HG03095 (cell line): ENCODE measurements around the gene OPTC.
"Not testable (repeated sequence)": the region's sequence is repeated elsewhere in the genome, so short reads cannot be mapped to it uniquely, and the experiment has no call there.

ENCODE experiments used
- ATAC-seq: cut with Tn5 transposase; IDR thresholded peaks from one replicate; pipeline ENCODE4 v1.9.1; 2021; ENCODE audit warnings: moderate library complexity; ENCODE audit not compliant: unreplicated experiment

Gene OPTC, protein sequence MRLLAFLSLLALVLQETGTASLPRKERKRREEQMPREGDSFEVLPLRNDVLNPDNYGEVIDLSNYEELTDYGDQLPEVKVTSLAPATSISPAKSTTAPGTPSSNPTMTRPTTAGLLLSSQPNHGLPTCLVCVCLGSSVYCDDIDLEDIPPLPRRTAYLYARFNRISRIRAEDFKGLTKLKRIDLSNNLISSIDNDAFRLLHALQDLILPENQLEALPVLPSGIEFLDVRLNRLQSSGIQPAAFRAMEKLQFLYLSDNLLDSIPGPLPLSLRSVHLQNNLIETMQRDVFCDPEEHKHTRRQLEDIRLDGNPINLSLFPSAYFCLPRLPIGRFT

DNA sequence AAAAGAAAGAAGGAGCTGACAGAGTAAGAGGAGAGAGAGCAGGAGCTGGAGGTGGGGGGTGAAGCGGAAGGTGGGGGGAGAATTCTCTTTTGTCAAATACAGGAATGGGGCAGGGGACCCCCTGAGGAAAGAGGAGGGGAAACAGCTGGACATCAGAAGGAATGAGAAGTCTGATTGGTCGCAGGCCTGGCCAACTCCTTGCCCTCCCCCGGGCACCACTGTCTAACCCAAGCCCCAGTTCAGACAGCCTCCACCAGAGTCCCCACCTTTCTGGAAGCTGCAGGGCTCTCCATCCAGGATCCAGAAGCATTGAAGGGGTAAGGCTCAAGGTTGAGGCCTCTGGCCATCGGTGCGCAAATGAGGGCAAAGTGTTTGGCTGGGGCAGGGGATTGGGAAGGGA, at the start of gene OPTC:
OPTC (plus strand) TSS at position 253 of the 400 bp plus-strand sequence. CDS start 1,853 bp downstream, outside the sequence.
- ATAC-seq = no peak

DNA sequence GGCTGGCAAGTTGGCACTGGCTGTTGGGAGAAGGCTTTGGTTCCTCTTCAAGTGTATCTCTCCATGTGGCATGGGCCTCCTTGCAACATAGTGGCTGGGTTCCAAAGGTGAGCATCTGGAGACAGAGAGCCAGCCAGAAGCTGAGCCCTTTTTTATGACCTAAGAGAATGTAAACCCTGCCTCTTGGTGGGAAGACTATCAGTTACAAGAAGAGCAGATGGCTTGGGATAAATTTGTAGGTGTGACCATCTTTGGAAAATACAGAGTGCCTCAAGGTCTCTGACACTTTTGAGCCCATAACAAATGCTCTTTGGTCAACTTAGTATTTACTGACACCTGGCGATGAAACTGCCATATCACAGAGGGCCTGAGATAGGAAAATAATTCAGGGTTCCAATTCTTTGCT, 49.8 kb upstream of the OPTC start:
- ATAC-seq = no peak

DNA sequence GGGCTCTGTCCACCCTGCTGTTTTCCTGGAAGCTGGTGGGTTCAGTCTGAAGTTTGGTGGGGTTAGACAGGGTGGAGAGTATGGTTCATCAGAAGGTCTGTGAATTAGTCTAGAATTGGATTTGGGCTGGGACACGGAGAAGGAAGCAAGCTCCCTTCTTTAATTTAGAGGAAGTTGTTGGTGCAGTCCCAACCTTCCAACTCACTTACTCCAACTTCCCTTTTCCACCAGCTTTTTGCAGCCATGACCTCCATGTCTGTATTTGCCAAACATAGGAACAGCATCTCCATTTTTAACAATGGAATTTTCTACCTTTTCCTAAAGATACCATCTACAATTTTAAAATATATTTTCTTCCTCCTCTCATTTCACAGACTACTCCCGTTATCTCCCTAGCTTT, 46.8 kb upstream of the OPTC start:
- no peak for ATAC-seq

DNA sequence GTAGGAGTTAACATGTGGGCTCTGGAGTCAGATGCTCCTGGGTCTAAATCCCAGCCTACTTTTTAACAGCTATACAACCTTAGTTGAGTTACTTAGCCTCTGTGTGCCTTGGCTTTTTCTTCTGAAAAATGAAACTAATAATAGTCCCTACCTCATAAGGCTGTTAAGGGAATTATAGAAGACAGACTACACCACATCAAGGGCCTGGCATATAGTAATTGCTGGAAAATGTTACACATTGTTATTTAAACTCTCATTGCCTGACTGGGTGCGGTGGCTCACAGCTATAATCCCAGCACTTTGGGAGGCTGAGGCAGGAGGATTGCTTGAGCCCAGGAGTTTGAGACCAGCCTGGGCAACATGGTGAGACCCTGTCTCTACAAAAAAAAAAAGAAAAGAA, 46.4 kb upstream of the OPTC start:
- not testable (repeated sequence) for ATAC-seq

DNA sequence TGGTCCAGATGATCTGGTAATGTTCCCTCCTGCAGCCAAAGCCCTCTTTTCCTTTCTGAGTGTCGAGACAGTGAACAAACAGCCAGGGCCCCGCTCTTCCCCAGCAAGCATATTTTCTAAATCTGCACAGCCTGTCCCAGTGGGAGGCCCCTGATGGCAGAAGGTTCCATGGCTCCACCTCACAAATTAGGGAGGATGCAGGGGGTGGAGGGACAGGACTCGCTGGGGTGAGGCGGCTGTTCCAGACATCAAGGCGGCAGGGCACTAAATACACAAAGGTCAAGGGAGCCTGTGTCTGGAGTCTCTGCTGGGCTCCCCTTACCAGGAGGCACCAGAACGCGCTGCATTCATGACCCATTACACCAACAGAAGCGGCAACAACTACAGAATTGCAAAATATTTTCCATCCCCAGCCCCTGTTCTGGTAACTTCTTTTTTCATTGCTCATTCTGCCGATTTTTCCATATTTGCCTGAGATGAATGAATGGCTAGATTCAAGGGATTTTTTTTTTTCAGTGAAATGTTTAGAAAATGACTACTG, 45.4 kb upstream of the OPTC start:
- ATAC-seq = no peak

DNA sequence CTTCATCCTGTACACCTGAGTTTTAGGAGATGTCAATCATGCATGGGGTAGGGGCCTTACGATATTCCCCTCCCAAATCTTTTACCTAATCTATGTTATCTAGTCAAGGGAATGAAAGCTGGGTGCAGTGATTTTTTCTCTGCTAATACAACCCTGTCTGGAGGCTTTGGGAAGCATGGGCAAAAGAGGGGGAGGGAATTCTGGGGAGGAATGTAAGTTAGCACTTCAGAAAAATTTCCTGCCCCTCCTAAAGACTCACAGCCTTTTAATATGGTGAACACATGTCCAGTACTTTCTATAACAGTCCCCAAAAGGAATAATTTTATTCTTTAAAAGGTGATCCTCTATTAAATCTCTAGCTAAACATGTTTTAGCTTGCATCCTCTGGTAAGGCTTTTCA, 44.0 kb upstream of the OPTC start:
- ATAC-seq = no peak

DNA sequence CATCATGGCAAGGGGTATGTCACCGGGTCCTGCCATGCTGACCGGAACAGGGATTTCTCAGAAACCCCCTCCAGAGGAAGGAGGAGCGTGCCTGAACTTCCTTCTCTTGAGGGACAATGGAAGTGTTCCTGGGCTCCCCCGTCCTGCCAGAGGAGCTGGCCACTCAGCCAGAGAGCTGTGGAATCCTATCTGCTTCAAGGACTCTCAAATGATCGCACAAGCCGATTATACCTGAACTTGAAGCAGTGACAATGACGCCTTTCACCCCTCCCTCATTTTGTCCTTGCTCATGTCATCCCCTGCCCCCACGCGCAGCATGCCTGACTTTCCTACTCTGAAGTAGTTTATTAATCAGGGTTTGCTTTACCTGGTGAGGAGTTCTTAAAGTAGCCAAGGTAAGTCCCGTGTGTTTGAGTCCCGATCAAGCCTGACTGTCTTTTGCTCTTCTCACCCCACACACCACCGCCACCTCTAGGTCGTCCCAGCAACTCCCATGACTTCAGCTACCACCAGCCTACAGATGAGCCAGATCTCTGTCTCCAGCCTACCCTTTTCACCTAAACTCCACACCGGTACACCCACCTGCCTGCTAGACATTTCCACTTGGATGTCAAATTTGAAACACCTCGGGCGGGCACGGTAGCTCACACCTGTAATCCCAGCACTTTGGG, 43.3 kb upstream of the OPTC start:
- ATAC-seq = no peak

DNA sequence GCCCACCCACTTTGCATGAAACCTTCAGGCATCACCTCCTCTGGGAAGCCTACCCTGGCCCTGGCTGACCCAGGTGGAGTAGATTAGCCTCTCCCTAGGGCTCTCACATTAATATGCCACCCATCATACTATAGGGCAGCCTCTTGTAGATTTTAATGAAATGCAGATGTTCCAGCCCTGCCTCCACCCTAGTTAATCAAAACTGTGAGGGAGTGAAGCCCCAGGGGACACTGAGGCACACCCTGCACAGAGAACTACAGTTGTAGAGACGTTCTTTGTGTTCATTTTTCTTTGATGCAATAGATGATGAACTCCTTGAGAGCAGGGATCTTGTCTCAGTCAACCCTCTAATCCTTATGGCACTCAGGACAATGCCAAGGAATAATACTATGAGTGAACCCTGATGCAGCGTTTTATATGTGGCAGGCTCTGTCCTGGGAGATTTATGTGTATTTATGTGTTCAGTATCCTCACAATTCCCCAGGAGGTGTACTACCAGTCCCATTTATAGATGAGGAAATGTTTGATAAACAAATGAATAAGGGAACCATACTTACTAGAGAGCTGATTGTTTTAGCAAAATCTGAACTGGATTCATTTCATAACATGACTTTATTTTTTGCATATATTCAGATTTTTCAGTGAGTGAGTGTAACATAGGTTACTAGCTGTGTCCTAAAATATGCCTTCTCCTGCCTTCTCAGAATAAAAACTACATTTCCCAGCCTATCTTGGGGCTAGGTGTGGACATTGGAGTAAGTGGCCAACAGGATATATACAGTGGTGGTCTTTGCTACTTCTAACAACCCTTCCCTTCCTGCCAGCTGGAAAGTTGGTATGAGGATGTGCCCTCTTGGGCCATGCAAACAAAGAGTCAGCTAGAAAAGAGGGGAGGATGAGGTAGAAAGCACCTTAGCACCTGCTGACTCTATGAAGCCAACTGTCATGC, 41.8 kb upstream of the OPTC start:
- ATAC-seq = no peak

DNA sequence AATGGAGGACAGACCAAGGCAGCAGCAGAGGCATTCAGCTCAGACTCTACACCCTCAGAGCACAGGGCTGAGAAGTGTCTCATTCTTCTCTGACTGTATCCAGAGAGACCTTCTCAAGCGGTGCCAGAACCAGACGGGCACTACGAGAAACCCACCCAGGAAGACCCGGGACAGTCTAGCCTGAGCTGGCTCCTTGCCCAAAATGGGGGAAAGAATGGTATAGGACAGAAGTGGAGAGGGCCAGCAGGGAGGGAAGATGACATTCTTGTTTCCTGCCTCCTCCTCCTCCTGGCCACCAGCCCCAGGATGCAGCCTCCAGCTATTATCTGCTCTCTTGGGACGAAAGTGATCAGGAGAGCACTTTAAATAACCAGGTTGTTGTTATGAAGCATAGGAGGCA, 40.9 kb upstream of the OPTC start:
- no peak for ATAC-seq

DNA sequence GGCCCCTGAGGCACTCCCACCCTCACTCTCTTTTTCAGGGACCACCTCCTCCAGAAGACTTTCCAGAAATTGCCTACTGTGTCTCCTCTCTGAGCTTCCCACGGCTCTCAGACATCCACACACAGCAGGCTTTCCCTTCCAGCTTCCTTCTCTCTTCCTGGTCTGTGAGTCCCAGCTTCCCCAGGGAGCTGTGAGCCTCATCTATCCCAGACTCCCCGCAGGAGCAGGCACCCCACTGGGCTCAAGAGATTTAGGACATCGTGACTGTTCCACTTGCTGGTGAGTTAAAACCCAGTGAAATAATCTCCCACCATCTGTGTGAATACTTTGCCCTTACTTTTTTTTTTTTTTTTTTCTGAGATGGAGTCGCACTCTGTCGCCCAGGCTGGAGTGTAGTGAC, 40.3 kb upstream of the OPTC start:
- ATAC-seq = no peak

DNA sequence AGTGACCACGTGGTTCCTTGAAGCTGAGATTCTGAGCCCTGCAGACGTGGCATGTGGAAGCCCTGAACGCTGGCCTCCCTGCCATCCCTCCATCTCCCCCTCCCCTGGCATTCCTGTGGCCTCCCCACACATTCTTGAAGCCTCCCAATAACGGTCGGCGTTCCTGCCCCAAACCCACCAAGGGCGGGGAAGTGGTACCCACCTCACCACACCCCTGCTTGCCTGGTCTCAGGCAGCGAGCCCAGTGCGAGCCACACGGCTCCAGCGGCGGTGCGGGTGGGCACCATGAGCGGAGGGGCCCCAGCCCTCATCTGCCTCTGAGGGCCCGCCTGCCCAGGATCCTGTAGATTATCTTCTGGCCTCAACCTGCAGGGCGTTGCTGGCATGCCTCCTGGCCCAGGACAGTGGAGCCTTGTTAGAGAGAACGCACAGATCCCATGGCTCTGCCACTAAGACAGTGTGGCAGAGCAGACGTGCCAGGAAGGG, 38.9 kb upstream of the OPTC start:
- no peak for ATAC-seq

DNA sequence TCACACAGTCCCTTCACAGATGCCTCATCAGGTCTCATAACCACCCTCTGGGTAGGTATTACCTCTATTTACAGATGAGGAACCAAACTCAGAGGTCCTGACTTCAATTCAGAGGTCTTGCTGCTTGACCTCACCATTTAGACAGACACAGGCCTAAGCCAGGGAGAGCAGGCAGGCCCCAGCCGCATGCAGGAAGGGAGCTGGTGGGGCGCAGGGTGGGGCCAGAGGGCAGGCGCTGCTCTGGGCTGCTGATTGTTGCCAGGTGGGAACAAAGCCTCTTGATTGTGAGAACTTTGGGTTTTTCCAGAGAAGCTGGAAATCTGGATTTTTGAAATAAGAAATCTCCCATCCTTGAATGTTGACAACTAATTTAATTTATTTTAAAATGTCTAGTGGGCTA, 38.2 kb upstream of the OPTC start:
- no peak for ATAC-seq

DNA sequence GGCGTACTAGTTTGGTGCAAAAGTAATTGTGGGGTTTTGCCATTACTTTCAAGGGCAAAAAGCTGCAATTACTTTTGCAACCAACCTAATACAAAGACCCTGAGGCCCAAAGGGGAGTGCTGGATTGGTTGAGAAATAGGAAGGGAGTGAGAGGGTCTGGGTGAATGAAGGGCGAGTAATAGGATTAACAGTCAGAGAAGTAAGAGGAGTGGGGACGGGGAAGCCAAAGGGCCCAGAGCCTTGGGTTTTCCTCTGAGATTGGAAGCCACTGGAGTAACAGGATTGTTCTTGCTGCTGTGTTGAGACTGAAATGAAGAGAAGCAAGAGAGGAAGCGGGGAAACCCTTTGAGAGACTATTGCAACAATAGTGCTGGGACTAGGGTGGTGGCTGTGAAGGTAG, 37.4 kb upstream of the OPTC start:
- ATAC-seq = no peak

DNA sequence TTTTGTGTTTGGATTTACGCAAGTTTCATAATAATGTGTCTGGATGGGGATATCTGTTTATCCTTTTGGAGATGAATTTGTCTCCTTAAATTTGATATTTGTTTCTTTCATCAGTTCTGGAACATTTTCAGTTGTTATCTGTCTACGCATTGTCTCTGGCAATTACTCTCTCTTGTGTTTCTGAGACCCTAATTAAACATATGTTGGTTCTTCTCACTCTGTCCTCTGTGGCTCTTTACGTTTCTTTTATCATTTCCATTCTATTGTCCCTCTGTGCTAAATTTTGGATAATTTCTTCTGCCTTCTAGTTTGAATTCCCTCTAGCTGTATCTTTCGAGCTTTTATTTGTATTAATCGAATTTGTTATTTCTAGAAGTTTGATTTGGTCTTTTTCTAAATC, 35.9 kb upstream of the OPTC start:
- no peak for ATAC-seq

DNA sequence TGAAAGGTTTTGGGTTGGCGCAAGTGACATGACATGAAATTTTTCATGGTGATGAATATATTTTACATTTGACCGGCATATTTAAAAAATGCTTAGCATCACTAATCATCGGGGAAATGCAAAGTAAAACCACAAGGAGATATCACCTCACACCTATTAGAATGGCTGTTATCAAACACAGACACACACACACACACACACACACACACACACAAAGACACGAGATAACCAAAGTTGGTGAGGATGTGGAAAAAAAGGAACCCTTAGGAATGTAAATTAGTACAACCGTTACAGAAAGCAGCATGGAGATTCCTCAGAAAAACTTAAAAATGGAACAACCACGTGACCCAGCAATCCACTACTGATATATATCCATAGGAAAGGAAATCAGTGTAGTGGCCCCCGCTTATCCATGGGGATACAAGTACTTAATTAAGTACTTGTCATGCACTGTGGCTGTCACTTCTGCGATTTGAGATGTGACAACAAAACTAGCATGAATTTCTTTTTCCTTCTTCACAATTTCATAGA, 34.2 kb upstream of the OPTC start:
- ATAC-seq = no peak

DNA sequence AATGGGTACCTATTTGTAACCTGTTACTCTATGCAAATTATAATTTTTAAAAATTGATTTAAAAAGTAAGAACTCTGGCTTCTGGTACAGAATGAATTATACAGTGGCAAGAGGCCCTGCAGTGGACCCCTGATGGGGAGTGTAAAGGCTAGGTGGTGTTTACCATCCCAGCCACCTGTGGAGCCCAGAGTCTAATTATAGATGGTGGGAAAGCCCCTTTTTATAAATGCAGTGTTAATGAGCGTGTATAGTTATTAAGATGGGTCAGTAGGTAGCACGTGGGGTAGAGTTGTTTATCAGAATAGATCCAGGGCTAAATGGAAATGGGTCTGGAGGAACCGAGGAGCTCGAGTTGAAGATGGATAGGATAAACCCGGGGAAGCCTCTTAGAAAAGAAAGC, 32.2 kb upstream of the OPTC start:
- ATAC-seq = no peak

DNA sequence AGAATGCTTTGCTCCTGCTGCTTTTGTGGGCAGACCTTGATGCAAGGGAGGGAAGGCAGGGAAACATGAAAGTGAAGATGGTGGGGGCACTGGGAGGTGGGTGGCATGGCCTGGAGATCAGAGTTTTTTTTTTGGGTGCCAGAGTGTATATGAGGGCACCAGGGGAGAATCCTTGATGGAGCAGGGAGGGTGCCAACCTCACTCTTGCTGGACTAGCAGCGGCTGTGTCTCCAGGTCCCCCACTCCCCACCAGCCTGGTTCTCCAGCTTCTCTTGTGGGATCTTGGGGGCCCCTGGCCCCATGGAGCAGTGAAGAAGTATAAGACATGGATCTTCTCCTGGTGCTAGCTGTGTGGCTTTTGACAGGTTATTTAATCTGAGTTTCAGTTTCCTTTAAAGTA, 31.8 kb upstream of the OPTC start:
- no peak for ATAC-seq

DNA sequence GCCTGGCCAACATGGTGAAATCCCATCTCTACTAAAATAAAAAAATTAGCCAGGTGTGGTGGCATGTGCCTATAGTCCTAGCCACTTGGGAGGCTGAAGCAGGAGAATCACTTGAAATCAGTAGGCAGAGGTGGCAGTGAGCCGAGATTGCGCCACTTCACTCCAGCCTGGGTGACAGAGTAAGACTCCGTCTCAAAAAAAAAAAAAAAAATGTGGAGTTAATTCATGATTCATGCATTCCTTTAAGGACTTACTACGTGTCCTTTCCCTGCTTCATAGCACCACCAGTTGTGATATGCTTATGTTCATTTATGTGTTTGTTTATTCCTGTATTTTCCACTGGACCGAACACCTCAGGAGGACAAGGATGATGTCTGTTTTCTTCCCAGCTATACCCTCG, 31.1 kb upstream of the OPTC start:
- ATAC-seq = no peak

DNA sequence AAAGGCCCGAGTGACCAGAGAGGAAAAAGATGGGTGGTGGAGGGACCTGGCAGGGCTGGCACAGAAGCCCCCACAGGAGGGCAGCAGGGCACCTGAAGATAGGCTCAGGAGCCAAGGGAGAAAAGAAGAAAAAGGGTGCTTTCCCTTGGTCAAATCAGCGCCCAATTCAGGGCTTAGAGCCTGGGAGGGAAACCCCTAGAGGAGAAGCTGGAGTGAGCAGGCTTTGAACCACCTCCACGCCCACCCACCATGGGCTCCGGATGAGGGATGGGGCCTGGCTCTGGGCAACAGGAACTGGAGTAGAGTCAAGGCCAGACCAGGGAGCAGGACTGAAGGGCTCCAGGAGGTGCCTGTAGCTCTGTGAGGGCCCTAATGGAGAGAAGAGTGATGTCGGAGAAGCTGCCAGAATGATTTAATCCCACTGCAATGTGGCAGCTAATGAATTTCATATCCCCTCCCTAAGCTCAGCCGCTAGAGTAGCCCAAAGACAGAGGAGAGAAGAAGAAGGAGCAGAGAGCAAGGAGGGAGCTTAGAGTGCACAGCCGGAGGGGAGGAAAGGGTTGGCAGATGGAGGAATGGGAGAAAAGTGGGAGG, 30.4 kb upstream of the OPTC start:
- ATAC-seq = no peak

DNA sequence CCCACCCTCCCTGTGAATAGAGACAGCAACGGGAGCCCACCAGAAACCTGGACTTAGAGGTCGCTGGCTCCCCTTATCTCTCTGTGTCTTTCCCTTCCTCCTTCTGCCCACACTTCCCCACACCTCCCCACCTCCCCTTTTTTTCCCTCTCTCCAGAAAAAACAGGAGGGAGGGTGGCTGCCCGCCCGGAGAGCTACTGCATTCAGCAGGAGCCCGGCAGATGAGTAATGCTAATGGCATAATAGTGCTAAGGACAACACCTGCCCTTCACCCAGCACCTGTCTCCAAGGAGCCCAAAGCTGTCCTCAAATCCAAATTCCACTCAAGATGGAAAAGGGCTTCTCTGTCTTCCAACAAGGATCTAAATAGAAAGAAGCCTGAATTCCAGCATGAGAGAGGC, 29.7 kb upstream of the OPTC start:
- no peak for ATAC-seq

DNA sequence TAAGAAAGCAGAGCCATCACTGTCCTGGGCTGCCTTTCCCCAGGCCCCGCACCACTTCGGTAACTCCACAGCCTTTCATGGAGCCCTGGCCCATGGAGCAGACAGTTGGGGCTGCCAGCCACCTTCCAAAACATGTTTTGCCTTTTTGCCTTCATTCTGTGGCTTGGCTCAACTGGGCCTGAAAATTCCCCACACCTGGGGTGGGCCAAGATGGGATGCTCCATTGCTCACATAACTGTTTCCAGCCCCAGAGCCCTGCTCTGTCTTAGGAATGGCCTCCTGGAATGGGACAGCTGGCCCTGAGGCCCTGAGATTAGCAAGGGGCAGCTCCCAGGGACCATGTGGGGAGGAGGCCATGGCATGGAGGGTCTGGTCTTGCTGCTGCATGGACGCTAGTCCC, 29.2 kb upstream of the OPTC start:
- ATAC-seq = no peak
